GM21529 (cell line): ENCODE data around the gene RTN1.

Experiments
- ATAC-seq: cut with Tn5 transposase; IDR thresholded peaks from one replicate; pipeline ENCODE4 v1.9.1; 2021; ENCODE audit not compliant: unreplicated experiment

The RTN1 gene

DNA sequence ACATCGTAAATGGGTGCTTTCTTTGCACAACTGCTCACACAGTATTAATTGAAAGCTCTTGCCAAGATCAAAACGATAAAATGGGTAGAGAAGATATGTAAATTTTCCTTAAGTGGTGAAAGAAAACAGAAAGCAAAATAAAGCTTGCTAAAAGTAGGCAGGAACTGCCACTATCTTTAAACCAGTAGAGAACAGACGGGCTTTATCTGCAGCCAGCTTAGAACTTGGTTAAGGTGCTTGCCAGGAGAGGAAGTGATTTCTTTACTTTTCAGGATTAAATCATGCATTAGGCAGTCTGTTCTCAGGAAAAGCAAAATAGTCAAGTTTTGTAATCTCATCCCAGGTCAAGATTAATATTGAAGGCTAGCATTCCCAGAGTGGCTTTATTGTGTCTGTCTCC is 237.1 kb downstream of the RTN1 start:
- ATAC-seq: no peak

GRCh38 chr14:59632381-59632780 is 238.2 kb downstream of the RTN1 start:
- ATAC-seq: no peak

DNA sequence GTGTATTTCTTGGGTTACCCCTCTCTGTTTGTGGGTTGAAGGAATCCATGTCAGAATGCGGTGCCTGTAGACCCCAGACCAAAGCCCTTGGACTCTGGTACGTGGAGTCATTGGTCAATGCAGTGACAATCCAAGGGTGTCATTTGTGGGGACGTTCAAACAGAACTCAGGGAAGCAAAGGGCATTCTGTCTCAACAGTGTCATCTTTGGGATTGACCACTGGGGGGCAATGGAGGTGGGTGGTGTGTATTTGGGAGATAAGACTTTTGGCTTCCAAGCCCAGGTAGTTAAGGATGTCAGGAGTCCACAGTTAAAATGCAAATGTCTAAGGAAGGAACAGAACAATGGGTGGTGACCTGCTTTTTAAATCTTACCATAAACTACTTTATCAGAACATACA is 239.3 kb downstream of the RTN1 start:
- ATAC-seq: no peak

DNA sequence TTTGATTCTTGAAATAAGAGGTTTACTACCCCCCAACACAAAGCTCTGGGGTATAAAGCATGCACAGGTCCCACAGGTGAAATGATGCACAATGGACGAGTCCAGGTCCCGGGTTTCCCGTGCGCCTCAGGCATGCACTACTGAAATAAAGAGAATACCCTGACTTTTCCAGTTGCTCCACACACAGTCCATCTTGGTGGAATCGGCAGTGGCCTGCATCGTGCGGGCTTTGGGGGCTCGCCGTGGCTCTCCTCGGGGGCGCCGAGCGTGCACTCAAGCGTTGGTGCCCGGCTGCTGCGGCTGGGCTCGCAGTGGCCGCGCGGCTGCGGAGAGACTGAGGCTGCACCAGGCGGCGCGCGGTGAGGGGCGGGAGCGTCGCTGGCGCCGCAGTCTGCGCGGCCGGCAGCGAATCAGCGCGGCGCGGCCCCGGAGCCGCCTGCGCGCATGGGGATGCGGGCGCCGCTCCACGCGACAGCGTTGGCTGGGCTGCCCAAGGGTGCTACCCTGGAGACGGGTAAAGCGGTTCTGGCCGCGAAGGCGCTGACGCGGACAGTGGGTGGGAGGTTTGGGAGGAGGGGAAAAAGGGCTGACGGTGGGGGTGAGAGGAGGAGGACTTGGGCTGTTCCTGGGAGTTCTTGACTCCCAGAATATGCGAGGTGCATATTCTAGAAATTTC is 240.2 kb downstream of the RTN1 start:
- ATAC-seq: no peak

DNA sequence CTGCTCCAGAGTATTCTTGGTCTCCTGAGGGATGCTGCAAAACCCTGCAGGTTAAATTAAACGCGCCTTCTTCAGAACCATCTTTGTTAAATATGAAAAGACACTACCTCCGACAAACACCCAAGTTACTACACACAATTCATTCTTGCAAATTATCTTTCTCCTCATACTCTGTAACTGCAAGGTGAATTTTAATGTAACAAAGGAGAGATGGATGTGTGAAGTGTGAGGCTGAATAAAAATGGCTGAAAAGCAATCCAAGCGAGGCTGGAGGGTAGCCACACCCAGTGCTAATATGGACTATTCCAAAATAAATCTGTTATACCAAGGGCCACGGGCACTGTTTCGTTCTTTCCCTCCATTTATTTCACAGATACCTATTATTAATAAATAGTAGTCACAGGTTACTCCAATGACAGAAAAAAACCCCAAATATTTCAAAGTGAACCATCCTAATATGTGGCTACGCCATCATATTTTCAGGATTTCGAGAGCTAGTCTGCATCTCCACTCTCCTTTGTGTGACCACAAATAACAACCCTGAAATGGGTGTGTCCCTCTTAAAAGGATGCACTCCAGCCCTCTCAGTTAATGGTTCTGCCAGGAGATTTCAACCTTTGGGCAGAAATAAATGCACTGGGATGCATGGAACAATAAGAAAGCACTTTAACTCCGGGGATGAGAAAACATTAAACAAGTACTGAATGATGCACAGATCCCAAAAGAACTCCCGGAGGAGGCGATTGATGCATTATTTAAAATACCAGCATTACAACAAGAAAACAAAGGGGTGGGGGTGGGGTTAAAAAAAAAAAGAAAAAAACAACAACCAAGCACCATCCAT is 240.9 kb downstream of the RTN1 start:
- no peak for ATAC-seq

- ATAC-seq: no peak
These were observed 243.5 kb downstream of the RTN1 start for GRCh38 chr14:59627011-59627520.

DNA sequence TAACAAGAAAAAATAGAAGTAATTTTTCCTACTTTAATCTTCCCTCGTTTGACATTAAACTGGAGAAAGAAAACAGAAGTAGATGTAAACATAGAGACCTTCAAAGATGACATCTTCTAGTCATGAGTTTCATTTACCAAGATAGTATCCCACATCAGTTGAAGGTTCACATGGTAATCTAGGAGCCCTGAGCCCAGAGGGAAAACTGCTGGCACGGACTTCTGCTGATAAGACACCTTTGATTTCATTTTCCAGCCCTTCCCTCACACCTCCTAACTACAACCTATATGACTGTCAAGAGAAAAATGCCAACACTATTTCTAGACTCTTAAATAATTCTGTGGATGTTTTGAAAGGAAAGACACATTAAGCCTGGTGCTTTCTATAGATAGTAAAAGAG is 247.9 kb downstream of the RTN1 start:
- ATAC-seq: no peak

DNA sequence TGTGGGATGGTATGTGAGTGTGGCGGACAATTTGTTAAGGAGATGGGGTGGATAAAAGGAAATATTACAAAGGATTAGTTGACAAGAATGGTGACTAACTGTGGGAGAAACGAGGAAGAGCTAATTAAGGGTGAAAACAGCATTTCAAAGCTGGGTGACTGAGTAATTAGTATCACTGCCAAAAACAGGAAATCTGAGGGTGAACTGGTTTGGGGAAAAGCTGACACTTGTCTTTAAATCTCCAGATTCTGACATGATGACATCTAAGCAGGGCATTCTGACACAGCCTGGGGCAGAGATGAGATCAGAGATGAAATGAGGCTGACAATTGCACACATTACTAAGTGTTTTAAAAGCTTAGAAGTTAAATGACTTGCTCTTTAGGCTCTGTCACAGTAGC is 251.5 kb downstream of the RTN1 start:
- no peak for ATAC-seq

DNA sequence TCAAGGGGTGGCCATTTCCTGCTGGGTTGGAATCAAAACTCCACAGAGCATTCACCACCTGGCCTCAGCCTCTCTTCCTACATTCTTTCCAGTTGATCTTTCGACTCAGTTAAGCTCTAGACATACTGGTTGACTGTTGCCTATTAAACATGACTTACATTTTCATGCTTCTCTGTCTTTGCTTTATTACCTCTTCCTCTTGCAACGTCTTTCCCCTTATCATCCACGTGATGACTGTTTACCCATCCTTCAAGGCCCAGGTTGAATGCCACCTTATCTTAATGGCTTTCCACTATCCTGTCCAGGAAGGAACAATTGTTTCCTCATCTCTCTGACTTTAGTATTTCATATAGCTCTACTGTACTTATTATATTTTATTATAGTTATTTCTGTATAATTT is 269.5 kb downstream of the RTN1 start:
- no peak for ATAC-seq

GRCh38 chr14:59600211-59600945 is 270.2 kb downstream of the RTN1 start:
- no peak for ATAC-seq

DNA sequence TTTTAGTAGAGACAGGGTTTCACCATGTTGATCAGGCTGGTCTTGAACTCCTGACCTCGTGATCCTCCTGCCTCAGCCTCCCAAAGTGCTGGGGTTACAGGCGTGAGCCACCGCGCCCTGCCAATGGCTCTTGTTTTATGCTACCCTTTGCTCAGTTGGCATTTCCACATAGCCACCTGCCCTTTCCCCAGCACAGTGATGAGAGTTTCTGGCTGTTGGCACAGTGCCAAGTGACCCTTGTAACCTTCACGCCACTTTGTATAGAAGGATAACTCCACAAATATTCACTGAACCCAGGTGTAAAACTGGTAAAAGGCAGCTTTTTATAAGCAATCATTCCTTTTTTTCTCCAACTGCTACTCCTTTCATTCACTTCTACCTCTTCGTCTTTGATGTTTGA is 275.5 kb downstream of the RTN1 start:
- ATAC-seq: no peak

DNA sequence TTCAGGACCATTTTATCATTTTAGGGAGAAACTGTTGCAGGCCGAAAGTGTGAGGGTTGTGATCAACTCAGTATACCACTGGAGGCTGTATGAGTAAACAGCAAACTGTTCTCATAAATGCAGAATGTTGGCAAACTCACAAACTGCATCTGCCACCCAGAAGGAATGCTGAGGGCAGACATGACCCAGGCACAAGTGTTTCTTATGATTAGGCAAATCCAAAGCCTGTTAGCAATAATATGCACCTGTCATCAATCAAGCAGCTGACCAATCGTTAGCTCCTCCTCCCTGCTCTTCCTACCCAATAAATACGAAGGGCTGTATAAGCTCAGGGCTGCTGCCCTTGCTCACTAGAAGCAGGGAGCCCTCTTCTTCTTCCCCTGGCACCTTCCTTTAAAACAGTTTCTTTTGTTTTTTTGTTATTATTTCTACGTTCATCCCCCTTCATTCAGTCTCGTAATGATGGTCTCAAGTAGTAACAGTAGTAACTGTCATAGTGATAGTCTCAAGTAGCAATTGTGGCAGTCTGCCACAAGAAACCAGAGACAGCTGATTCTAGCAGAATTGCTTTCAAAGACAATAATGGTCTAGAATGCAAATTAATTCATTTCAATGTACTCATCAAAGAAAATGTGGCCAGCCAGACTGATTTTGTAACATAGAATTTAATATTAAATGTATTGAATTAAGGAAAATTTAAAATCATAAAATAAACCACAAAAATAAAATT is 278.8 kb downstream of the RTN1 start:
- no peak for ATAC-seq

DNA sequence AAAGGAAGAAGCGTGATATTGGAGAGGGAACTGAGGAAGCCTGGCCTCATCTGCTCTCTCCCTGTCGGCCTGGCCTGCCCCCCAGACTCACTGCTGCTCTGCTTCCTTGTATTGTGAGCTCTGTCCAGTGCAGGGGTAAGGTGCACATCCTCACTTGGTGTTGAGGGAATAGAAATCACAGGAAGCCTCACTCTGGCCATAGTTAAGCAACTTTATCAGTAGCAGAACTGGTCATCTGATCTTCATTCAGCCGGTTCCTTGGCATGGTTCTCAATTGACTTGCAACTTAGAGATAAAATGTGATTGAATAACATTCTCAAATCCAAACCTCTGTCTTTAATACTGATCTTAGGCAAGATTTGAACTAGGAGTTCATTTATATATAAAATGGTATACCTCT is 282.5 kb downstream of the RTN1 start:
- no peak for ATAC-seq

- ATAC-seq: no peak
These were observed 284.6 kb downstream of the RTN1 start for GRCh38 chr14:59585891-59586554.

- ATAC-seq: no peak
These were observed 286.8 kb downstream of the RTN1 start for GRCh38 chr14:59583755-59584154.

DNA sequence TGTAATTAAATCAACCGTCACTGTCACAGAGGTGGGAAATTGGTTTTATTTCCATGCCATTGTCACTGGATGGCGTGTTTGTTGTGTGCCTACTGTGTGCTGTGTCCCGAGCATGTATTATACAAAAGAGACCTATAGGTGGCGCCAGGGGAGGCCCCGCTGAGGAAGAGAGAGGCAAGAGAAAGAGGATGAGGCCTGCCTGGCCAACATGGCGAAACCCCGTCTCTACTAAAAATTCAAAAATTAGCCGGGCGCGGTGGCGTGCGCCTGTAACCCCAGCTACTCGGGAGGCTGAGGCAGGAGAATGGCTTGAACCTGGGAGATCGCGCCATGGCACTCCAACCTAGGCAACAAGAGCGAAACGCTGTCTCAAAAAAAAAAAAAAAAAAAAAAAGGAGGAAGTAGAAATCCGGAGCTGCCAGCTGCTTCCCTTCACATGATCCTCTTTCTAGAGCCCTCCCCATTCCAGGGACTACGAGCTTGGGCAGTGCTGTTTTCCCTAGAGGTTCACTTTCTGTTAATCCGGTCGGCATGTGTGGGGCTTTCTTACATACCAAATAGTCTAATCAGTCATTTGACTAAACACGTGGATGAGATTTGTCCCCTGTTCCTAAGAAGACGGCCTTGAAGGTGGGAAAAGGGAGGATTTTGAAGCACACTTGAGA is 287.6 kb downstream of the RTN1 start:
- ATAC-seq: no peak

GRCh38 chr14:59582161-59582560 is 288.4 kb downstream of the RTN1 start:
- ATAC-seq: no peak

- no peak for ATAC-seq
These were observed 289.7 kb downstream of the RTN1 start for GRCh38 chr14:59580911-59581310.

DNA sequence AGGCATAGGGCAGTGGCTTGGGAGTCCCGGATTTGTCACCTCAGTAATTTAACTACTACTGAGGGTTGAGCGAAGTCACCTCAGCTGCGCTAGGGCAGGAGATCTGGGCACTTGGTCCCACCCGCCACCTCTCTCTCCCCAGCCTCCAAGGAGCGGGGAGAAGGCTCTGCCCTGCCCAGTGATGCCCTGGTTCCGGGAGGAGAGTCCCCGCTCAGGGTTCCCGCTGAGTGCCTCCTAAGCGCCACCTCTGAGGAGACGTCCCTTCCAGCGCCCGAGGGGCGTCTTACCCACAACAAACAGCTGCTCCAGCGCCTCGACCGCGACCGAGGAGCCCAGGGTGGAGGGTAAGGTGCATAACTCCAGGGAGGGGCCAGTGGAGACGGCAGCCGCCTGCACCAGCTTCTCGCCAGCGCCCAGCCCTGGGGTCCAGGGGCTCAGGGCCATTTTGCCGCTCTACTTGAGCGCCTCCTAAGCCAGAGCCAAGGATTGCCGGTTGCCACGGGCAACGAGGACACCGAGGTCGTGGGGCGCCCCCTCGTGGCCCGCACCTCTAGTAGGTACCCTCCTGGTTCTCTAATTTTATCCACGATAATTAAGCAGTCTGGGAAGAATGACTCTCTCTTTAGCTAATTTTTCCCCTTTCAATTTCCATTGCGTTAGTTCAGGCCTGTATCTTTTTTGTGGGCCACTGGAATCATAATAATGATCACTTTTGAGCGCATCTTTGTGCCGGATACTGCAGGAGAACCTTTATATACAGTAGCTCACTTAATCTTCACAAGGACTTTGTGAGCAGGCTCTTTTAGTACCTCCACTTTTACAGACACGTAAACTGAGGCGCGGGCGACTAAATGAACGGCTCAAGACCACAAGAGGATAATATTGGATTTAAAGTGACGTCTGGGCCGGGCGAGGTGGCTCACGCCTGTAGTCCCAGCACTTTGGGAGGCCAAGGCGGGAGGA is 294.0 kb downstream of the RTN1 start, which contains the start of gene CCDC175:
Gene CCDC175 (minus strand): TSS at position 481 of the 963 bp plus-strand sequence. CDS start 37 bp downstream, at position 444.
- peak; percentile 97 for ATAC-seq
